Hippocampal formation (tissue), 2 donors: Measurements from ENCODE around the gene KCNN3.

Source experiments
- DNase-seq, 2 donors: peaks; one replicate each; lab custom pipeline; 2025; lab: John Stamatoyannopoulos, UW

The KCNN3 gene

DNA sequence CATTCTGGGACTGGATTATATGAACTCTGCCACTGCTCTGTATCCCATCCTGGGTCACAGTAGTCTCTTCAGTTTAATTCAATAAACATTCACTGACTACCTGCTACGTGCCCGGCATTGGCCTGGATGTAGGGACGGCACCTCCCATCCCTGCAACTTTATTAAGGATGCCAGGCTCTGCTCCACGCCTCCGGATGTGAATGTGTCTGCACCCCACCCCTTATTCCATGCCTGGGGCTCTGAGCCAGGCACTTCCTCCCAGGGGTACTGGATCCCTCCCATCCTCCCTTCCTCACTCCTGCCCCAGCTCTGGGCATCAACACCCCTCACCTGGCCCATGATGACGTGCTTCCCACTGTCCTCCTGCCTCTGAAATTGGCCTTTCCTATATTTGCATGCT is 53.7 kb downstream of the KCNN3 start:
- DNase-seq: no peak

DNA sequence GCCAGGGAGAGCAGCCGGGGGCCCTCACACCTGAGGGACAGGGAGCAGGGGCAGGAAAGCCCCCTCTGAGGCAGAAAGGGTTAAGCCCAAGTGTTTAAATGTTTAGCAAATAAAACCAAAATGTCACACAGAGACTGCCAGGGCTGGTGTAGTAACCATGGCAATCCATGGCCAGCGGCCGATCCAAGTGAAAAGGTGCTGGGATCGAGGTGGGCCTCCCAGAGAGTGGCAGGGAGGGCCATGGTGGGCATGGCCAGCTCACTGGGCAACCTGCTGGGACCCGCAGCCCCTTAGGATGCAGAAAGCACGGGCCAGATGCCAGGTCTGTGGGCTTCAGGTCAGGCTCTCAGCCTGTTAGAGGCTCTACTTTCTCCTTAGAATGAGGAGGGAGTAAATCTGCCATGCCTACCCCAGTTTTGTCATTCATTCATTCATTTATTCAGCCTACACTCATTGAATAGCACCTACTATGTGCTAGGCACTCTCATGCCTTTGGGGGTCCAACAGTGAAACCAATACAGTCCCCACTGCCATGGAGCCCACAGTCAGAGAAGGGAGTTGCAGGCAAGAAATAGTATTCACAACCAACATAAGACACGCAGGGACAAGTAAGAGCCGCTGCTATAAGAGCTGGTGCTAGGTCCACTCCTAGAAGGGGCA is 56.1 kb downstream of the KCNN3 start:
- DNase-seq: no peak

GRCh38 chr1:154813300-154813816 is 56.7 kb downstream of the KCNN3 start:
- DNase-seq: no peak

- DNase-seq: no peak
These were observed 57.2 kb downstream of the KCNN3 start for GRCh38 chr1:154812877-154813276.

- no peak for DNase-seq
These were observed 59.5 kb downstream of the KCNN3 start for GRCh38 chr1:154810571-154810970.

- DNase-seq: no peak
These were observed 60.4 kb downstream of the KCNN3 start for GRCh38 chr1:154809436-154810413.

DNA sequence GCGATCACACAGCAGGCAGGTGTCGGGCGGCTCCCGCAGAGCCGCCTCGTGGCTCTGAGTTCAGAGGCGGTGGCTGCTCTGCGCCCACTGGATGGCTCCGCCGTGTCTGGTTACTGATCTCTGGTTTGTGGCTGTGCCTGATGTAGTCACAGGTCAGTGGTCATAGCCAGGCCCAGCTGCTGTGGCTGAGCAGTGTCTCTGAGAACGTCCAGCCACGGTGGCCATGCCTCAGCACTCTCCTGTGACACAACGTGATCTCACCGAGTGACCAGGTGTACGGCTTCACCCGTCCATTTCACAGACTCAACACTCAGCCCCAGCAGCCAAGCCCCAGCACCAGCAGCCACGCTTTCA is 61.2 kb downstream of the KCNN3 start:
- no peak for DNase-seq

GRCh38 chr1:154808261-154808908 is 61.7 kb downstream of the KCNN3 start:
- no peak for DNase-seq

DNA sequence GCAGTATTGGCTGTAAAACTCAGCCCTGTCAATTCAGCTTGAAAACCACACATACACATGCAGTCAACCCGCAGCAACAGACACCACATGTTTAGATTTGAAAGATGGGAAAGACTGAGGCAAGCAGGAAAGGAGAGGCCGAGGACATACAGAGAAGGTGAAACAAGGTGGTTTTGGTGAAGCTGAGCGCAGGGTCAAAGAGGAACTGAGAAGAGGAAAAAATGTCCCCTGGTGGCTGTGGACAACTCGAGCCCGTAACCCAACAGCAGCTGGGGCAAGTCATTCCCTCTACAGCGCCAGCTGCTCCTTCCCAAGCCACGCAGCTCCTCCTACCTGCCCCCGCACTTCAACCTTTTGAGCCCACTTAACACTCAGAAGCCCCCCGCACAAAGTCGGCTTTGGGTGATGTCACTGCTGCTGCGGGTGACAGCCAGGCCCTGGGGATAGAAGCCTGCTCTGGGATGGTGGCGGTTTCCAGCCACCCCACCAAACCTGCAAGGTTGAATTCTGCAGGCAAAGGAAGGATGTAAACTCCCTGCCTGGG is 63.0 kb downstream of the KCNN3 start:
- DNase-seq: no peak

- DNase-seq: no peak
These were observed 63.7 kb downstream of the KCNN3 start for GRCh38 chr1:154806333-154806732.

GRCh38 chr1:154802982-154803920 is 66.8 kb downstream of the KCNN3 start:
- no peak for DNase-seq

GRCh38 chr1:154802336-154802969 is 67.6 kb downstream of the KCNN3 start:
- DNase-seq: no peak

DNA sequence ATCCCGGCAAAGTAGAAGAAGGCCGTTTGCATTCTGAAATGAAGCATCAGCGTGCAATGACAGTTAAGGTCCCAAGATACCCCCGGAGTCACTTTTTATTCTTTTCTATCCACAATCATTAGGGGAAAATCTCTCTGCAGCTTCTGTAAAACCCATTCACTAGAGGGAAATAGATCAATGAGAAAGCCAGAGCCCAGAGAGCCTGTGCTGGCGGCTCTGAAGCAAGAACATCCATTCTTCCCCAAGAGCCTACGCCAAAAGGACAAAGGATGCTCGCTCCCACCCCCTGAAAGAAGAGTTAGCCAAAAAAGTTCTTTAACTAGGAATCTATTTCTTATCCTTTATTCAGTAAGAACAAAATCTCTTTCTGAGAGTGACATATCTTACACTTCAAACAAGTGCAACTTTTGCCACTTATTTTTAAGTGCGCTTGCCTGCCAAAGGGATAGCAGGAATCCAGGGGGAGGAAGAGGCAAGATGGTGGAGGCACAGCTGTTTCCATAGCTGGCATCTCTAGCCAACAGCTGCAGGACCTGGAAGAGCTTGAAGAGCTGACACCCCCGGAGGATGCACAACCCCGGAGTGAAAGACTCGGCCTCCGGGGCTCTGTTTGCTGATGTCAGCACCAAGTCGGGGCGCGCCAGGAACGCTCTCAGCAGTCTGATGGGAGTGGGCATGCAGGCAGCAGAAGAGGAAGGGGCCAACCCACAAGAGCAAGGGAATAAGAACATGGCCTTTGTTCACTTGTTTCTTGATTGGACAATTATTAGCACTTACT is 68.7 kb downstream of the KCNN3 start:
- no peak for DNase-seq

- DNase-seq: no peak
These were observed 70.9 kb downstream of the KCNN3 start for GRCh38 chr1:154799188-154799587.

DNA sequence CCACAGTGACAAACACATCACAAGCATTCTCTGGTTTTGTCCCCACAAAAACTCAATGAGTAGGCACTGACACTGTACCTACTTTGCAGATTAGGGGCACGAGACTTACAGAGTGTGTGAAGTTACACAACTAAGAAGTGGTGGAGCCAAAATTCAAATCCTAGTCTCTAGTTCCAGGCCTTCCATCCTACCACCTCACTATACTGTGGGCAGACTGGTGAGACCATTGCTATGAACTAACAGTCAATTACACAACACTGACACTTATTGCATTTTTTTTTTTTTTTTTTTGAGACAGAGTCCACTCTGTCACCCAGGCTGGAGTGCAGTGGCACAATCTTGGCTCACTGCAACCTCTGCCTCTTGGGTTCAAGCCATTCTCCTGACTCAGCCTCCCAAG is 71.4 kb downstream of the KCNN3 start:
- DNase-seq: no peak

DNA sequence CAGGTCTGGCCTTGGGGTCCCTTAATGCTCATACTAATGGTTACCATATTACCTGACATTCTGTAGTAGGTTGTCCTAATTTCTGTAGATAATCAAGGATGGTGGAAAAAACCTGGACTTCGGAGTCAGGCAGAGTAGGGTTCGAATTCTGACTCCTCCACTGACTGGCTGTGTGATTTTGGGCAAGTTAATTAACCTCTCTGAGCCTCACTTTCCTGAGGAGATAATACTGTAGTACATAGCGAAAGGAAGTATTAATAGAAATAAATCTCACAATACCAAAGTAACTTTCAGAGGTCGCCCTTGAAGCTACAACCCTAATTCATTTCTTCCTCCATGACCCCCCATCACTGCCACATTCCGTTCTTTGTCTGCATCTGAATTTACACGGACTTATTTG is 72.9 kb downstream of the KCNN3 start:
- DNase-seq: no peak

DNA sequence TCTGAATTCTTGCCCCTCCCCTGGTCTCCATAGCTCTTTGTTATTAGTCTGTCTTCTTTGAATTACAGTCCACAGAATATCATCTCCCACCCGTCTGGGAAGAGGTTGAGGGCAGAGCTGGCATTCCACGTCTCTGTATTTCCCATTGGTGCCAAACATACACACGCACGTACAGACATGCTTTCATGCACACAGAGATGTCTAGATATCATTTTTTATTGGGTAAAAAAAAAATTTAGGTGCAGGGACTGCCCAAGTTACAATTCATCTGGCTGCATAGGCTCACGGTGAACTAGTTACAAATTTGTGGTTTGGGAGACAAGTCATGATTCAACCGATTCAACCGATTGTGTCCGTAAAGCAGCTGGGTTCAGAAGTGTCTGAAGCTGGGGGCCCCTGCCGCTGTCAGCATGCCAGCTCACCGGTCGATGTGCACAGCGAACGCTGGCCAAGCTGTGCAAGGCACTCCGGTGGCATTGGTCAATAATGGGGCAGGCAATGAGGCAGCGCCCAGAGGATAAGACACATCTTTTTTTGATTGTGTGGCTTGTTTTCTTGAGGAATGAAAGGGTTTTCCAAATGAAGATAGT is 73.7 kb downstream of the KCNN3 start:
- DNase-seq: no peak

DNA sequence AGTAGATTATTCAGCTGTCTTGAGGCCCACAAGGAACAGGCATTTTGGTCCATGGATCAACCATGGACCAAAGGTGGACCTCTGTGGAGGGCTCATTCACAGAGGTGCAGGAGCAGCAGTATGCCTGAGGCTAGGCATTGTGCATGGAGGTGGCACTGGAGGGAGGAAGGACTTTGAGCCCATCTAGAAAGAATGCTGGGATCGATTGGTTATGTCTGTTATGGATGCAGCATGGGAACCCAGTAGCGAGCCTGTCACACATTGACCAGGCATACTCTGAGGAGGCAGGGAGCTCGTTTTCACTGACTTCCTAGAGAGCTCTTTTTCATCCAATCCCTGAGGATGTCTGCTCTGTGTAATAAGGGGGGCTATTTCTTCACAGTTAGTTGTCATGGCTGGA is 75.5 kb downstream of the KCNN3 start:
- no peak for DNase-seq

GRCh38 chr1:154793685-154794084 is 76.4 kb downstream of the KCNN3 start:
- no peak for DNase-seq
